GM19455 (cell line): ENCODE measurements around the gene GOT1.
A peak's percentile ranks its signal among the peaks of the same experiment; 100 is the strongest.

Experiments used
- ATAC-seq: cut with Tn5 transposase; IDR thresholded peaks from one replicate; pipeline ENCODE4 v1.9.1; 2021; ENCODE audit not compliant: unreplicated experiment

GOT1 gene

DNA sequence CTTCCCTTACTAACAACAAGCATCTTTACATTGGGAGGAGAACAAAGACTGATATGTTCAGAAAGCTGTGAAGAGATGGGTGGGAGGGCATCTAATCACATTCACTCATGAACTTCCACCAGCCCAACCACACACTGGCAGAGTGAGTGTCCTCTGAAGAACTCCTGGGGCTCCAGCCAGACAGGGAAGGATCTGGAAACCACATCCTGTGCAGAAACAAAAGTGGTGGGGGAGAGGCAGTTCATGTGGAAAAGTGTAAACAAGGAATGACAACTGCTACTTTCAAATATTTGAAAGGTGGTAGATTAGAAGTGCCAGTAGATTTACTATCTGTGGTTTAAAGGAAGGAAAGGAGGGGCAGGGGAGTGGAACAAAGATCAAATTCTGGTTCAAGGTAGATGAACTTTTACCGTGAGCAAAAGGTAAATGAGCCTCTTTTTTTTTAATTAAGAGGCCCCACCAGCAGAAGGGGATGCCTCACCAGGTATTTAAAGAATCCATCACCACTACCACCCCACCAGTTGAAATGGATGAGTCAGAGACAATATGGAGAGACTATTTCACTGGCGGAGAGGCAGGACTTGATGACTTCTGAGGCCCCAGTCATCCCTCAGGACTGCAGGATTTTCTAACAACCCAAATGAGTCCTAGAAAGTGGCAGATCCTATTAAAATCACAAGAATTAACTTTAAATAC lies 34.5 kb downstream of the GOT1 start:
- no peak for ATAC-seq

DNA sequence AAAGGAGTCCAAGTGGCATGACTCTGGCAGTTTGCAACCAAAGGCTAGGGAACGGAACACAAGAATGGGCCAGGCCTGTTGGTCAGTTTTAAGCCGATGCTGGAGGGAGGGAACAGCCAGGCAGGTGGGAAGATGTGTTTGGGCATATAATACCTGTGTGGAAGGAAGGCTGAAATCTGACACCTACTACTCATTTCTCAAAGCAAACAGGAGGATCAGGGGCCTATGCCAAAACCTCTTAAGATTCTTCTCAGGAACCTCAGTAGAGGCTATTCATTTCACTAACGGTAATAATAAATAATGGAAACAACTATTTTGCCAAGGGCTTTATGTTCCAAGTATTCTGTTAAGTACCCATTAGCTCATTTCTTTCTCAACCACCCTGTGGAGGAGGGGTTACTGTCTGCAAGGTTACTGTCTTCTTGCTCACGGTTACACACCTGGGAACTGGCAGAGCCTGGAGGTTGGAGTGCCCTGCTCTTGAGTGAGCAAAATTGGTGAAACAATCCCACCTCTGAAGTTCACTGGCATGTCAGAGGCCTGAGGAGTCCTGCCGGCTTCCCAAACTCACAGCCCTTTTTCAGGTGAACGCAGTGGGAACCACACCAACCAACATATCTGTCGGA lies 35.5 kb downstream of the GOT1 start:
- no peak for ATAC-seq

GRCh38 chr10:99394256-99394655 lies 36.2 kb downstream of the GOT1 start:
- no peak for ATAC-seq

GRCh38 chr10:99393683-99394082 lies 36.7 kb downstream of the GOT1 start:
- ATAC-seq, result no peak

DNA sequence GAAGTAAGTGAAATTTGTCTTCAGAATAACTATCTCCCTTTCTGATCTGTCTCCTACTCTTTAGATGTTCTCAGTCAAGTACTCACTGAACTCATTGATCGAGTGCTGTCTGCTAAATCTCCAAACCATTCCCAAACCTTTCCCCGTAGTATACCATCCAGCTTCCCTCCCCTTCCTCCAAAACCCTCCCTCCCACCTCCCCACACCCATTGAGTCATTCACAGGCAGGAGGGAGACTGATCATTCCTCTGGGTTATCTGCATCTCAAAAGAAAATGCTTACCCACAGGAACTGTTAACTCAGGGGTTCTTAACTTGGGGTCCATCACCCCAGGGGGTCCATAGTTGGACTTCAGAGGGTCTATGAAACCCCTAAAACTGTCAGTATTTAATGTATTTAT lies 37.4 kb downstream of the GOT1 start:
- no peak for ATAC-seq

DNA sequence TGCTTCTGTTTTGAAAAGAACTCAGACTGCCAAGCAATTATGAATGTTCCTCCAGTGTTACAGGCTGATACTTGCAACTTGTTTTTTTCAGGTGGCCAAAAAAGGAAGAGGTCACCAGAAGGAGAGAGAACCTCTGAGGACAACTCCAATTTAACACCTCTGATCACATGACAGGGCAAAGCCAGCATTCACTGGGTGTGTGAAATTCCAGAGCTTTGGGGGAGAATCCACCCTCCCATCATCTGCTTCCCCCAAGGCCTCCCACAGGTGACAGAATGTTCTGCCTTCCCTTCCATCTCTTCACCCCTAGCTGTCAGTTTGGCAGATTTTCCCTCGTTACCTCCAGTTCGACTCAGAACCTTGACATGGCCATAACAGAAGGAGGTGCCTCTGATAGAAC lies 39.1 kb downstream of the GOT1 start:
- no peak for ATAC-seq

- no peak for ATAC-seq
These were observed 40.5 kb downstream of the GOT1 start for GRCh38 chr10:99389729-99390480.

DNA sequence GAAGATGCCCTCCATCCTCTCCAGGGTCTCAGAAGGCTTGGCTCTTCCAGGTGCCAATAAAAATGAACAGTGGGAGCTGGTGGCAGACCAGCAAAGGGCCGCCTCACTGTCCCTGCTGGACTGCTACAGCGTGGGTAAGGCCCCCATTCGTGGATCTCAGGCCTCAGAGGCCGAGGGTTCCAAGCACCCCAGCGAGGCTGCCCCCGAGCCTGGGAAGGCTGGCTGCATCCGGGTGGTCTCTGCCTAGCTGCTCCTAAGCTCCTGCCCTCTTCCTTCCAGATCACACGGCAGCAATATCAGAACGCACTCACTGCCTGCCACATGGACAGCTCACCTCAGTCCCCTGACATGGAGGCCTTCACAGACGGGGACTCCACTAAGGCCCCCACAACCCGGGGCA lies 42.9 kb downstream of the GOT1 start:
- no peak for ATAC-seq

DNA sequence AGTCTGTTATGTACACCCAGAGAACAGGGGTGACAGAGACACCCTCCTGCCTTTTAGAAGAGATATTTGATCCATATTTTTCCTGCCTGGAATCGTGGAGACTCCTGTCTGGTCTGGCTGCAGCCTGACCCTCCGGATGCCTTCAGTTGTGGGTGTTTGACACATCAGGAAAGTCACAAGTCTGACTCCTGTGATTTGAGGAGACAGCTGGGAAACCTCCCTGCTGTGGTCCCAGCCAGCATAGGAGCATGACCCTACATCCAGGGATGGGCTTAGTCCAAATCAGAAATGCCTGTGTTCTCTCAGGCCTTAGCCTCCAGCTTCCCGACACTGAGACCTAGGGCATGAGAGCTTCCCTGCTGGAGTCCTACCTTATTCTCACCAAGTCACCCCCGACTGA lies 43.4 kb downstream of the GOT1 start:
- ATAC-seq, result no peak

- ATAC-seq, result no peak
These were observed 48.2 kb downstream of the GOT1 start for GRCh38 chr10:99382176-99382575.

DNA sequence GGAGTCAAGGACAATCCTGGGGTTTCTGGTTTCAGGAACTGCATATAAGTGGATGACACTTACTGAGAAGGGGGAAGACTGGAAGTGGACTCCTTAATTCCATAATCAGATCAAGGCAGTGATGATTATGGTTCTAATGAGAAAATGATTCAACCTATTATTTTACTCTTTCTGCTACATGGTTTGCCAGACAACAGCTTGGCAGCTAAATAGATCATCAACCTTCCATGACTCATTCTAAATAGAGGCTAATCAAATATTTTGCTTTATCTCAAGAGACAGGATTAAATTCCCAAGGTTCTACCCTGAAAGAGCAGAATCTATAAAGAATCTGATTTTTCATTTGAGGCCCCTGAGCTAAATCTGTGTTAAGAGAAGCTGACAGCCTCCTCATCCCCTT lies 55.0 kb downstream of the GOT1 start:
- ATAC-seq, result no peak

DNA sequence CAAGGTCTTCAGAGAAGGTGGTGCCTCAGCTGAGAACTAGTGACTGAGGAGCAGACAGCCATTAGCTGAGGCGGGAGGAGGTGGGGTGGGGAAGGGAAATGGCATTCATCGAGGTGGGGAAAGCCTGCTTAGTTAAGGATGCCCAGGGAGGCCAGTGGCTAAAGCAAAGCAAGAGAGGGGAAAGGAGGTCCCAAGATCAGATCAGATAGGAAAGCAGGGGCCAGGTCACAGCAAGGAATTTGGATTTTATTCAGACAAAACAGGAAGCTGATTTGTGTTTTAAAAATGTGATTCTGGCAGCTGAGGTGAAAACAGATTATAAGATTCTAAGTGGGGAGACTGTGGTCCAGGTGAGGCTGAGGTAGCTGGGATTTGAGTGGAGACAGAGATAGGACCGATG lies 55.5 kb downstream of the GOT1 start:
- no peak for ATAC-seq

- no peak for ATAC-seq
These were observed 55.9 kb downstream of the GOT1 start for GRCh38 chr10:99374526-99374925.

GRCh38 chr10:99372546-99373271 lies 57.7 kb downstream of the GOT1 start:
- ATAC-seq, result no peak

GRCh38 chr10:99370993-99371392 lies 59.4 kb downstream of the GOT1 start:
- ATAC-seq, result peak; percentile 85

DNA sequence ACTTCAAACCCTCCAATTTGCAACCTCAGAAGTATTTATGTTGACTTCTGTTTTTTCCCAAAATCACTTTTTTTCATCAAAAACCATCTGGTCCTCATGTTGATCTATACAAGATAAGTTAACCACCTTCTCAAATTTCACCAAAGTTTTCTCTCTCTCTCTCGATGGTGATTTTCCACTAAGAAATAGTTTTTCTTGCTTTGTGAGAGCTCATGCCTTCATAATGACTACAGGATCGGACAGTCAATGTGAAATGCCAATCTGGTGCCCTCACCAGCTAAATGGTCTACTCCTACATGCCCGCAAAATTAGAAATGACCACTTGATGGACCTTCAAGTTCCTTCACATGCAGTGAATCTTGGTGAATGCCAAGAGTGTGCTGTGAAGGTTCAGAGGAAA lies 60.9 kb downstream of the GOT1 start:
- no peak for ATAC-seq

GRCh38 chr10:99369126-99369525 lies 61.3 kb downstream of the GOT1 start:
- ATAC-seq, result no peak

- no peak for ATAC-seq
These were observed 61.8 kb downstream of the GOT1 start for GRCh38 chr10:99368646-99369045.

DNA sequence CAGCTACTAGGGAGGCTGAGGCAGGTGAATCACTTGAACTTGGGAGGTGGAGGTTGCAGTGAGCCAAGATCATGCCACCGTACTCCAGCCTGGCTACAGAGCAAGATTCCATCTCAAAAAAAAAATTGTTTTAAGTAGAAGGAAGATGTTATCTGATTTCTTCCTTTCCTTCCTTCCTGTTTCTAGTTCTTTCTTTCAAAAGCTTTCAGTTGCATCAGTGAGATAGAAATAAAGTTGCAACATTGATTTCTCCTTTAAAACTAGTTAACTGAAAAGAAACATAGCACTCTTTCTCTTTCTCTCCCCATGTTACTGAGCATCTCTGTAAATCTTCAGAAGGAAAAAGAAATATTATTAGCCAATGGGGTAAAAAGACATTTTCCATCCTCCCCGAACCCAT lies 63.8 kb downstream of the GOT1 start:
- ATAC-seq, result no peak

- ATAC-seq, result no peak
These were observed 64.7 kb downstream of the GOT1 start for GRCh38 chr10:99365736-99366135.

GRCh38 chr10:99365311-99365710 lies 65.1 kb downstream of the GOT1 start:
- ATAC-seq, result no peak

GRCh38 chr10:99364125-99364524 lies 66.3 kb downstream of the GOT1 start:
- no peak for ATAC-seq
